Glomerular visceral epithelial cell (primary cell): ENCODE measurements around the gene TSPAN16.

Source experiments
- DNase-seq: peaks from one replicate; pipeline ENCODE4 v3.0.0-alpha.2; 2016; ENCODE audit errors: extremely low spot score

Gene TSPAN16

GRCh38 chr19:11295665-11296245 lies at the start of gene TSPAN16:
TSPAN16 (plus strand) TSS chr19:11296160; CDS start chr19:11296298, 138 bp downstream.
- no peak for DNase-seq

- DNase-seq: no peak
Measured at GRCh38 chr19:11246941-11247340, 49.0 kb upstream of the TSPAN16 start.

- DNase-seq: no peak
Measured at GRCh38 chr19:11247391-11247790, 48.6 kb upstream of the TSPAN16 start.

- DNase-seq: no peak
Measured at GRCh38 chr19:11247934-11248333, 48.0 kb upstream of the TSPAN16 start.

- no peak for DNase-seq
Measured at GRCh38 chr19:11248852-11249251, 47.1 kb upstream of the TSPAN16 start.

- DNase-seq: no peak
Measured at GRCh38 chr19:11251217-11251616, 44.7 kb upstream of the TSPAN16 start.

GRCh38 chr19:11251650-11252314 lies 44.2 kb upstream of the TSPAN16 start:
- DNase-seq: no peak

GRCh38 chr19:11252665-11253355 lies 43.1 kb upstream of the TSPAN16 start:
- no peak for DNase-seq

- no peak for DNase-seq
Measured at GRCh38 chr19:11254666-11255065, 41.3 kb upstream of the TSPAN16 start.

- DNase-seq: peak; percentile 53
Measured at GRCh38 chr19:11256189-11256588, 39.8 kb upstream of the TSPAN16 start.

GRCh38 chr19:11257846-11258380 lies 38.0 kb upstream of the TSPAN16 start:
- no peak for DNase-seq

GRCh38 chr19:11260996-11261395 lies 35.0 kb upstream of the TSPAN16 start:
- DNase-seq: no peak

GRCh38 chr19:11261431-11261970 lies 34.5 kb upstream of the TSPAN16 start:
- no peak for DNase-seq

- peak; percentile 29 for DNase-seq
Measured at GRCh38 chr19:11261971-11262839, 33.8 kb upstream of the TSPAN16 start, which contains the start of gene DOCK6. DOCK6 (minus strand) TSS chr19:11262524; CDS start chr19:11262440, 84 bp downstream.

- no peak for DNase-seq
Measured at GRCh38 chr19:11263726-11264125, 32.2 kb upstream of the TSPAN16 start.

GRCh38 chr19:11264452-11265176 lies 31.3 kb upstream of the TSPAN16 start:
- DNase-seq: no peak

GRCh38 chr19:11265177-11265784 lies 30.7 kb upstream of the TSPAN16 start:
- no peak for DNase-seq

GRCh38 chr19:11265785-11266236 lies 30.1 kb upstream of the TSPAN16 start:
- peak; percentile 31 for DNase-seq

- no peak for DNase-seq
Measured at GRCh38 chr19:11267316-11268085, 28.5 kb upstream of the TSPAN16 start.
